ENCODE measurements around the gene SHC1.
A peak's percentile ranks its signal among the peaks of the same experiment; 100 is the strongest.

SHC1 gene

DNA sequence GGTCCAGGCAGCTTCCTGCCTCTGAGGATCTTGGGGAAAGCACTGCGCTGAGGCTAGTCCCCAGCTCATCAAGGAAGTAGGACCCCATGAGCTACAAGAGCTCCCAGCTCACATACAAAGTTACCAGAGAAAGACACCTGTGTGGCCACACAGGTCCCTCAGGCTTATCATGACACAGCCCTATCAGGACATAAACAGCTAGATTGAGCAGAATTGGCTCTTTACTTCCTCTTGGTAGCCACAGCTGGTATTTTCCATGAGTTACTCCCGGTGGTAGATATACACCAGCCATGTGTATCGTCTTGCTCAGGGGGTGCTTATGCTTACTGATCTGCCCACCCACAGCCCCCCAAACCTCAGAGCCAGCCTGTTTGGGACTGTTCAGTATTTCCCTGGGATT, 24.0 kb upstream of the SHC1 start:
- Histone ChIP-seq H3K36me3 (peaks cover 13 to 32% (median 22%) of the 10 kb centered on the region in 11 experiments), H3K4me3 (no peak overlapping the region), H3K9me3 (replicated peaks in 1 of 11) (no peaks in the 10 kb centered on the region), H4K20me1 (peaks cover 0 to 19% (median 12%) of the 10 kb centered on the region in 11 experiments; a peak in 17 of 22 replicates), H3K9ac (peak overlapping the region in 4 of 11 experiments; percentile 3 to 24 (median 6); a peak in 1 of 22 replicates), H3K27me3 (no peaks in the 10 kb centered on the region), H3K27ac (peak overlapping the region in 7 of 11 experiments; percentile 6 to 48 (median 33); a peak in 10 of 22 replicates), H3K4me2 (peak overlapping the region; percentile 42 to 100 (median 59)), H3K4me1 (peaks cover 60 to 76% (median 70%) of the 10 kb centered on the region in 10 experiments)
- no peak for TF ChIP-seq Cebpa-rat (IDR thresholded peaks at IDR 0.05)

DNA sequence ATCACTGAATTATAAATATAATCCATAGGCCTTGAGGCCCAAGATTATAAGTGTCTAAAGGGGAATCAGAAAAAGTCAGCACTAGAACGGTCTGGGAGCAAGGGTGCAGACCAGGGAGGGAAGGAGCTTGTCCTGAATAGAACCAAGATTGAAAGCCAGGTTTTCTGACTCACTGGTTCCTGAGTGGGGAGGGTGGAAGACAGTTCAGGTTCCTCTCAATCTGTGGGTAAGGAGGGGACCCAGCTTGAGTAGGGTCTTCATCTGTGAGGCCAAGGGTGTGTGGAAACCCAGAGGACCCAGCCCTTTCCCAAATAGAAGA, 23.7 kb upstream of the SHC1 start:
- Histone ChIP-seq H3K4me3 (no peak overlapping the region), H3K9ac (peak overlapping the region in 3 of 11 experiments; percentile 3 to 10 (median 3); a peak in 1 of 22 replicates), H3K36me3 (peaks cover 17 to 35% (median 25%) of the 10 kb centered on the region in 11 experiments), H3K4me1 (peaks cover 57 to 76% (median 69%) of the 10 kb centered on the region in 10 experiments), H4K20me1 (peaks cover 0 to 23% (median 16%) of the 10 kb centered on the region in 11 experiments; a peak in 18 of 22 replicates), H3K27ac (peak overlapping the region in 6 of 11 experiments; percentile 6 to 48 (median 30); a peak in 10 of 22 replicates), H3K9me3 (replicated peaks in 1 of 11) (no peaks in the 10 kb centered on the region), H3K27me3 (no peaks in the 10 kb centered on the region), H3K4me2 (peak overlapping the region; percentile 42 to 100 (median 59))
- TF ChIP-seq Cebpa-rat (IDR thresholded peaks at IDR 0.05): no peak

DNA sequence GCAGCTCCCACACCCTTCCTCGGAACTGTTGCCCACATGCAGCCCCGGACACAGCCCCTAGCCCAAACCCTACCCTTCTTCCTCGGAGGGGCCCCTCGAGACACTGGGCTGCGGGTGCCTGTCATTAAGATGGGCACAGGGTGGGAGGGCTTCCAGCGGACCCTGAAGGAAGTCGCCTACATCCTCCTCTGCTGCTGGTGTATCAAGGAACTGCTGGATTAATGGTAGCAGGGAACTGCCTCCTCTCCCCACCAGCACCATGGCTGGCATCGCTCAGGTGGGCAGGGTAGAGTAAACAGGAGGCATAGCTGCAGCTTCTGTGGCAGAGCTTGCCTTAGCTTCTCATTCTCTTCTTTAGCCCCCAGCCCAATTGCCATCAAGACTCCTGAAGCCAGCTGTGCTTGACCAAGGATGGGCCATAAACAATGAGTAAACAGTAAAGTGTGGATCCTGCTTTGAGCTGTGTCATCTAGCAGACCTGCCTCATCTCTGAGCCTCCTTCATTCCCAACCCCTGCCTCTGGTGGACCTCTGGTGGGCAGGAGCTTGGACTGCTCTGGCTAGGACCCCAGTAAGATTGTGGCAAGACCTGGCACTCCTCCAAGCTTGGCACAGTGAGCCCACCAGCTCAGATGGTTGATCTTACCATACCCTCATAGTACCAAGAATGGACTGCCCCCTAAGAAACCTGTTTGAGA, 23.2 kb upstream of the SHC1 start, which contains the start of gene LENEP:
Gene LENEP, plus strand, starts transcription at position 15 of the 697 bp plus-strand sequence. Its CDS starts 22 bp downstream, at position 37.
- no peaks in the 10 kb centered on the region for H3K9me3 ChIP-seq (replicated peaks in 1 of 11)
- H3K4me1 ChIP-seq: peaks cover 56 to 76% (median 67%) of the 10 kb centered on the region in 10 experiments
- H4K20me1 ChIP-seq: peaks cover 0 to 28% (median 21%) of the 10 kb centered on the region in 11 experiments; a peak in 18 of 22 replicates
- peak within 1 kb of the TSS in 6 of 11 experiments; percentile 3 to 44 (median 22); a peak in 7 of 22 replicates for H3K9ac ChIP-seq
- peaks cover 22 to 40% (median 30%) of the 10 kb centered on the region in 11 experiments for H3K36me3 ChIP-seq
- no peaks in the 10 kb centered on the region for H3K27me3 ChIP-seq
- peak within 1 kb of the TSS; percentile 42 to 100 (median 59) for H3K4me2 ChIP-seq
- H3K27ac ChIP-seq: peak within 1 kb of the TSS in 7 of 11 experiments; percentile 20 to 48 (median 33); a peak in 13 of 22 replicates
- H3K4me3 ChIP-seq: no peak within 1 kb of the TSS
- TF ChIP-seq Cebpa-rat (IDR thresholded peaks at IDR 0.05): no peak

DNA sequence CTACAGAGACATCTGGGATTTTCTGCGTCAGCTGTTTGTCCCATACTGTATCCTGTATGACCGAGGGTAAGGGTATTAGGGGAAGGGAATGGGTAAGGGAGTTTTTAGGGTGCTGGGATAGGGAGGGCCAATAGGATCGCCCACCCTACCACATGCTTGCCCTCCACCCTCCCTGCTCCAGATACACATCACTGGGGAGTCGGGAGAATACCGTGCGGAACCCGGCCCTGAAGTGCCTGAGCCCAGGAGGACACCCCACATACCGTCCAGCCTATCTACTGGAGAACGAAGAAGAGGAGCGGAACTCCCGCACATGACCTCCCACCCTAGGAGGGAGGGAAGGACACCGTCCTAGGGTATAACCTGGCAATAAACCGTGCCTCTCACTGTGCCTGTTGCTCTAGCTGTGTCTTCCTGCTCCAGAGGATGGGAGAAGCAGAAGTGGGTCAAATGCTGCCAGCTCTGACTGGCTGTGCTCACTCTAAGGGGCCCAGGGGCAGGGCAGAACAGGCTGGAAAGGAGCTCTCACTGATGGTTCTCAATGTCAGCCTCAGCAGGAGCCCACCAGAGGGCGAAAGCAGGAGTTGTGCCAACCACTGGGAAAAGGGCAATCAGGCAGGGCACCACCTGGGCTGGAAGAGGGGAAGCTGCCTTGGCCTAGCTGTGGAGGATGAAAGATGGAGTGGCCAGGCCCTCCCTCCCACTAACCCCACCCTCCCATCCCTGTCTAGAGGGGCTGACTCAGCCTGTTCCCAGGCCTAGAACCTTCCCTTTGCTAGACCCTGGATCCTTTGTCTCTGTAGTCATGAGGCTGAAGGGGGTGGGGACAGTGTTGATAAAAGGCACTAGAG, 22.4 kb upstream of the SHC1 start:
- peak overlapping the region; percentile 18 to 100 (median 50); a peak in 18 of 22 replicates for H3K4me2 ChIP-seq
- H3K36me3 ChIP-seq: peaks cover 30 to 48% (median 38%) of the 10 kb centered on the region in 11 experiments
- H3K9me3 ChIP-seq (replicated peaks in 1 of 11): no peaks in the 10 kb centered on the region
- peak overlapping the region in 5 of 11 experiments; percentile 20 to 48 (median 37); a peak in 9 of 22 replicates for H3K27ac ChIP-seq
- H3K4me1 ChIP-seq: peaks cover 51 to 77% (median 68%) of the 10 kb centered on the region in 10 experiments
- H4K20me1 ChIP-seq: peaks cover 0 to 35% (median 29%) of the 10 kb centered on the region in 11 experiments; a peak in 18 of 22 replicates
- peak overlapping the region in 5 of 11 experiments; percentile 18 to 44 (median 23); a peak in 6 of 22 replicates for H3K9ac ChIP-seq
- H3K4me3 ChIP-seq: no peak overlapping the region
- no peaks in the 10 kb centered on the region for H3K27me3 ChIP-seq
- TF ChIP-seq Cebpa-rat (IDR thresholded peaks at IDR 0.05): no peak

DNA sequence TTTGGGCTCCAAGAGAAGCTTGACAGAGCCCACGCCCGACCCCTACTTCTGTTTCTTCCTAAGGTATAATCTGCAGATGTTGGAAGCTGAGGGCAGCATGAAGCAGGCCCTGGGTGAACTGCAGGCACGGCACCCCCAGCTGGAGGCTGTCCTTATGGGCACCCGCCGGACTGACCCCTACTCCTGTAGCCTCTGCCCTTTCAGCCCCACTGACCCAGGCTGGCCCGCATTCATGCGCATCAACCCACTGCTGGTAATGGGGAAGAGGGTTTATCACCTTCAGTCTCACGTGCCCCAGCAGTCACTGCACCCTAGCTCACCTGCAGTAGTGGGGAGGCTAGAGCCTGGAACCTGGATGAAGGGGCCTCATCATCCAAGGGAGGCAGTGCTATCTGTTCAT, 19.7 kb upstream of the SHC1 start:
- TF ChIP-seq Cebpa-rat (IDR thresholded peaks at IDR 0.05): no peak
- no peak overlapping the region for H3K27ac ChIP-seq
- H3K9ac ChIP-seq: peak overlapping the region in 1 of 11 experiments; percentile 31; a peak in 1 of 22 replicates
- no peaks in the 10 kb centered on the region for H3K9me3 ChIP-seq (replicated peaks in 1 of 11)
- H3K27me3 ChIP-seq: no peaks in the 10 kb centered on the region
- peaks cover 0 to 52% (median 39%) of the 10 kb centered on the region in 11 experiments; a peak in 18 of 22 replicates for H4K20me1 ChIP-seq
- no peak overlapping the region for H3K4me3 ChIP-seq
- peaks cover 49 to 72% (median 59%) of the 10 kb centered on the region in 11 experiments for H3K36me3 ChIP-seq
- peaks cover 34 to 68% (median 51%) of the 10 kb centered on the region in 10 experiments for H3K4me1 ChIP-seq
- no peak overlapping the region for H3K4me2 ChIP-seq

DNA sequence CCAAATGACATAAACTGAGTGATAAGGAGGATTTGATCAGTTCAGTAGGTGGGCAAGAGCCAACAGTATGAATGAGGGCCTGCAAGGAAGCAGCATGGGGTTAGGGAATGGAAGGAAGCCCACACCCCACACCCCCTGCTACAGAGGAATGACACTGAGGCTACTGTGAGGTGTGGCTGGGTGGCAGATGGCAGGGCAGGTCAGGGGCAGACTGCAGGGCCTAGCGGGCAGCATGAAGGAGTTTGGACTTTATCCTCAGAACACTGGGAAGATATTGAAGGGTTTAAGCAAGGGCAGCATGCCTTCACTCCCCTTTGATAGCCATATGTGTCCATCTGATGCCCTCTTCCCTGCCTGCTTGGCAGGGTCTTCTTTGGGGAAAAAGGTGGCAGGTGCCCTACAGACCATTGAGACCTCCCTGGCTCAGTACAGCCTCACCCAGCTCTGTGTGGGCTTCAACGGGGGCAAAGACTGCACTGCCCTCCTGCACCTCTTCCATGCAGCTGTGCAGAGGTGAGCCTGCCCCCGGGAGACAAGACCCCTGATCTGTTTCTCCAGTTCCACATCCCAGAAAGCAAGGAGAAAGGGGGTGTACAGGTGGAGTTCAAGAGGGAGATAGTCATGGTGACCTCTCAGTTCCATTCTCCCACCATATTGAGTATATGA, 18.8 kb upstream of the SHC1 start:
- Histone ChIP-seq H3K27ac (no peak overlapping the region), H4K20me1 (peaks cover 0 to 52% (median 39%) of the 10 kb centered on the region in 11 experiments; a peak in 18 of 22 replicates), H3K9me3 (replicated peaks in 1 of 11) (no peaks in the 10 kb centered on the region), H3K27me3 (no peaks in the 10 kb centered on the region), H3K9ac (peak overlapping the region in 5 of 11 experiments; percentile 10 to 60 (median 39); a peak in 7 of 22 replicates), H3K4me2 (peak overlapping the region in 2 of 11 experiments; percentile 7 to 19; a peak in 3 of 22 replicates), H3K4me3 (no peak overlapping the region), H3K4me1 (peaks cover 34 to 68% (median 52%) of the 10 kb centered on the region in 10 experiments), H3K36me3 (peaks cover 49 to 78% (median 59%) of the 10 kb centered on the region in 11 experiments)
- no peak for TF ChIP-seq Cebpa-rat (IDR thresholded peaks at IDR 0.05)

DNA sequence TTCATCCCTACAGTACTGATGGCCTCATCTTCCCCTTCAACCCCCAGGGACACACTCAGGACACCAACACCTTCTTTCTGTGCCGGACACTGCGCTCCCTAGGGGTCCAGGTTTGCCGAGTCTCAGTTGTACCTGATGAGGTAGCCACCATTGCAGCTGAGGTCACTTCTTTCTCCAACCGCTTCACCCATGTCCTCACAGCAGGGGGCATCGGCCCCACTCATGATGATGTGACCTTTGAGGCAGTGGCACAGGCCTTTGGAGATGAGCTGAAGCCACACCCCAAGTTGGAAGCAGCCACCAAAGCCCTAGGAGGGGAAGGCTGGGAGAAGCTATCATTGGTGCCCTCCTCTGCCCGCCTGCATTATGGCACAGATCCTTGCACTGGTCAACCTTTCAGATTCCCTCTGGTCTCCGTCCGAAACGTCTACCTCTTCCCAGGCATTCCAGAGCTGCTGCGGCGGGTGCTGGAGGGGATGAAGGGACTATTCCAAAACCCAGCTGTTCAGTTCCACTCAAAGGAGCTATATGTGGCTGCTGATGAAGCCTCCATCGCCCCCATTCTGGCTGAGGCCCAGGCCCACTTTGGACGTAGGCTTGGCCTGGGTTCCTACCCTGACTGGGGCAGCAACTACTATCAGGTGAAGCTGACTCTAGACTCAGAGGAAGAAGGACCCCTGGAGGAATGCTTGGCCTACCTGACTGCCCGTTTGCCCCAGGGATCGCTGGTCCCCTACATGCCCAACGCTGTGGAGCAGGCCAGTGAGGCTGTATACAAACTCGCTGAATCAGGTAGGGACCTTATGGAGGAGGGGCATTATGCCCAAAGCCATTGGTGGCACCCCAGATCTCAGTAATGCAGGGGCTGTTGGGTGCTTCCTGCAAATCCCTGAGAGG, 17.8 kb upstream of the SHC1 start:
- peaks cover 49 to 78% (median 59%) of the 10 kb centered on the region in 11 experiments for H3K36me3 ChIP-seq
- no peaks in the 10 kb centered on the region for H3K9me3 ChIP-seq (replicated peaks in 1 of 11)
- peaks cover 32 to 65% (median 48%) of the 10 kb centered on the region in 10 experiments for H3K4me1 ChIP-seq
- H4K20me1 ChIP-seq: peaks cover 0 to 52% (median 39%) of the 10 kb centered on the region in 11 experiments; a peak in 18 of 22 replicates
- H3K27me3 ChIP-seq: no peaks in the 10 kb centered on the region
- no peak overlapping the region for H3K27ac ChIP-seq
- H3K9ac ChIP-seq: peak overlapping the region in 5 of 11 experiments; percentile 3 to 60 (median 10); a peak in 9 of 22 replicates
- peak overlapping the region in 3 of 11 experiments; percentile 1 to 29 (median 19); a peak in 3 of 22 replicates for H3K4me2 ChIP-seq
- TF ChIP-seq Cebpa-rat (IDR thresholded peaks at IDR 0.05): no peak
- H3K4me3 ChIP-seq: no peak overlapping the region

Measured in BLaER1 treated with 17β-estradiol and CSF1 and Interleukin-3, amounts not matched to agents 10 nM and 100 nM (cell line).